ENCODE data around the gene ITPR2.

Gene ITPR2

GRCh38 chr12:26777236-26777635, 55.8 kb downstream of the ITPR2 start:
- TF ChIP-seq CTCF (IDR thresholded peaks at IDR 0.05) = no peak

- no peak for TF ChIP-seq CTCF (IDR thresholded peaks at IDR 0.05)
These were observed 59.5 kb downstream of the ITPR2 start for GRCh38 chr12:26773313-26774104.

DNA sequence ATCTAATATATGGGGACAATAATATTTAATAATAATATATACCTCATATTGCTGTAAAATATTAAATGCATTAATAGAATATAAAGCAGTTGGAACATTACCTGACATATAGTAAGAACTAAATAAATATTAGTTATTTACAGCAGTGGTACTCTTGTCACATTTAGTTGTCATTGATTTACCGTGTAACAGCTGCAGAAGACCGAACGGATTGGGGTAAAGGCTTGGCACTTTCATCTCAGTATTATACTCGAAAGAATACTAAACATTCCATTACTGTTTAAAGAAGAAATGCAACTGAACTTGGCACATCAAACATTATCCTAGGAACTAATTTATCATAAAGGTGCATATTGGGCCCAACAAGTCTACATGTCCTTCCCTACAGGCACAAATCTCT, 61.1 kb downstream of the ITPR2 start:
- TF ChIP-seq CTCF (IDR thresholded peaks at IDR 0.05) = no peak

DNA sequence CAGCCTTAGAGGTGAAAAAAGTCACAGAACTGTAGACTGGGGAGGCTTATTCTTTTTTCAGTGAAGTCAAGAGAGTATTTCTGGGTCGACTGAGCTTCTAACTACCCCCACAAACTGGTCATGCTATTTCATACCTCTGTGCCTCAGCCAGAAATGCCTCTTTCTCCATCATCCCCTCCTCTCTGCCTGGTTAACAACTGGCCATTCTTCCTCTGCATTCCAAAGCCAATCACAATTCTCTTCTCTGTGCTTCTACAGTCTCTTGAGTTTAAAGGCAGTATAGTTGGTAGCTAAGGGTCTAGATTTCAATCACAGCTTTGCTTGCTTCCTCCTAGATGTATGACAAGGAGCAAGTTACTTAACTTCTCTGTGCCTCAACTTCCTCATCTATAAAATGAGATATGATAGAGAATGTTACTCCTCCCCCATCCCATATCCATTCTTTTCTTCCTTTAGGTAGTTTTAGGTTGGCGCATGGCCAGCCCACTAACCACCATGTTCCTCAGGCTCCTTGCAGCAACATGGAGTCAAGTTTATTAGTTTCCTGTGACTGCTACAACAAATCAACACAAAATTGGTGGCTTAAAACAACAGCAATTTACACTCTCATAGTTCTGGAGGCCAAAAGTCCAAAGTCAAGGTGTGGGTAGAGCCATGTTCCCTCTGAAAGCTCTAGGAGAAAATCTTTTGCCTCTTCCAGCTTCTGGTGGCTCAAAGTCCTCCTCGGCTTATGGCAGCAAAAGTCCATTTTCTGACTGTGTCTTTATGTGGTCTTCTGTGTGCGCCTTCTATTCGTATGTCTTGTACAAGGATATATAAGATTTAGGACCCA, 62.5 kb downstream of the ITPR2 start:
- TF ChIP-seq CTCF (IDR thresholded peaks at IDR 0.05) = no peak

DNA sequence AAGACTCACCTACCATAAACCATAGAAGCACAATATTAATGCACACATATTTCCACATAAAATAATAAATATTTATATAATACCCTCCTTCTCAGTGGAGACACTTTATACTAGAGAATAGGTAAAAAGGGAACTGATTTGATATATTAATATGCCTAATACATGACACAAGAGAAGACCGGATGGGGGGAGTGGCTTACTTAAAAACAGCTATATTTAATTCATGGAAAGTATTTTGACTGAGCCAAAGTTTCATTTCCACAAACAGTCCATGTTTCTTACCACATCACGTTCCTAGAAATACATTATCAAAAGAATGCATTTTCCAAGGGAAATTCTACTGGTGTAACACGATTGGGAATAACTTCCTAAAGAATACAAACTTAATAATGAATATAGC, 63.4 kb downstream of the ITPR2 start:
- no peak for TF ChIP-seq CTCF (IDR thresholded peaks at IDR 0.05)

- TF ChIP-seq CTCF (IDR thresholded peaks at IDR 0.05) = no peak
These were observed 64.1 kb downstream of the ITPR2 start for GRCh38 chr12:26768611-26769603.

DNA sequence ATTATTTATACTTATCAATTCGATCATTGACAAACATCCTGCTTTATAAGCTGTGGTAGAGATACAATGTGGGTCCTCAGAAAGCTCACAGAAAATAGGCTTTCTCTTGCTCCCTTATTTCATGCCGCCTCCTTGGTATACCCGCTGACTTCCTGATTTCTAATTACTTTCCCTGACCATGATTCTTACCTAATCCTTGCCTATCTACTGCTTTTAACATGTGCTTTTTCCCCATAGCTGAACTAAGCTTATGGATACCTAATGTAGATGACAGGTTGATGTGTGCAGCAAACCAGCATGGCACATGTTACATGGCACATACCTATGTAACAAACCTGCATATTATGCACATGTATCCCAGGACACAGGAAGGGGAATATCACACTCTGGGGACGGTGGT, 65.1 kb downstream of the ITPR2 start:
- no peak for TF ChIP-seq CTCF (IDR thresholded peaks at IDR 0.05)

Measured in LNCAP (cell line).